Ovary (tissue), 9 donors: ENCODE results near the gene DEF6. TPM values are rescaled to one million over a fixed set of nuclear protein-coding genes. Genes with fewer than 3 reads are reported as not detected.

Source experiments
- DNase-seq, 5 donors: peaks; one replicate each; pipeline ENCODE4 v3.0.0-alpha.2; 2019 to 2020
- H3K27ac ChIP-seq, 2 donors: fragments of 200-600 bp; one replicate each; pipeline versions ENCODE4 v1.5.1 to v1.8.0; 2019 to 2022
- H3K27me3 ChIP-seq: fragments of 200-600 bp; one replicate; pipeline ENCODE4 v1.8.0; 2022
- H3K36me3 ChIP-seq: fragments of 200-600 bp; sonication (generic); one replicate; pipeline ENCODE4 v1.5.1; 2019
- H3K4me1 ChIP-seq: one replicate; pipeline ENCODE4 v1.8.1; 2013; ENCODE audit warnings: mild to moderate bottlenecking, moderate library complexity; ENCODE audit not compliant: insufficient read depth
- H3K4me3 ChIP-seq: fragments of 200-600 bp; sonication (generic); one replicate; pipeline ENCODE4 v1.5.1; 2017
- H3K9me3 ChIP-seq, 2 donors: fragments of 200-600 bp in 1 of 2; sonication (generic) in 1 of 2; one replicate each; pipeline versions ENCODE4 v1.5.1 to v1.8.1; 2013 to 2019; ENCODE audit warnings: mild to moderate bottlenecking in 1 of 2, moderate library complexity in 1 of 2
- CTCF ChIP-seq, 3 donors: fragments of 450-650 bp in 2 of 3; fragments of 200-600 bp in 1 of 3; IDR thresholded peaks; one replicate each; pipeline versions ENCODE4 v1.5.1 to v1.8.0; 2016 to 2022; ENCODE audit warnings: antibody characterized with exemption in 3 of 3, mild to moderate bottlenecking in 1 of 3
- EP300 ChIP-seq: sonication (generic); formaldehyde crosslinking; IDR thresholded peaks from one replicate; pipeline ENCODE4 v1.6.1; 2017; ENCODE audit warnings: antibody characterized with exemption
- POLR2A ChIP-seq: fragments of 450-650 bp; IDR thresholded peaks from one replicate; pipeline ENCODE4 v1.6.1; 2017; ENCODE audit warnings: antibody characterized with exemption, mild to moderate bottlenecking, moderate library complexity
- WGBS, 3 donors: extraction: QIAGEN DNeasy Blood & Tissue Kit in 1 of 3; methylation state at CpG; one replicate each; pipeline versions ENCODE4 v1.1.5 to v1.1.7; 2013 to 2017; 5-methylcytosine and 5-hydroxymethylcytosine counted together
- intact Hi-C, 4 donors: fragments of 100-400 bp; cut with DNase I; formaldehyde crosslinking; loops; one replicate each; pipeline versions ENCODE4 v1.11.0 to v1.15.1; 2022 to 2023
- polyA plus RNA-seq, 2 donors: library from polyadenylated mRNA; stranded (reverse); fragments of 200-250 nt in 1 of 2; fragments of 350-450 nt in 1 of 2; fragmentation: Illumina TruSeq in 1 of 2; extraction: RNeasy Lipid Tissue Mini Kit (QIAGEN cat#74804) in 1 of 2; gene quantifications; one replicate each; pipeline ENCODE4 v1.2.3, GENCODE V29; 2013 to 2014
- total RNA-seq, 7 donors: library from RNA; depleted of rRNA in 2 of 7; stranded (reverse); fragments of >200 nt in 2 of 7; fragmentation: NEBNext Ultra II Directional in 3 of 7; extraction: Animal tissue kit (Norgen Biotek cat#: 25700) in 3 of 7; gene quantifications; one replicate each; pipeline versions ENCODE4 v1.1.0 to v1.2.4, GENCODE V29; 2016 to 2023
- donor health status: DM: no; HTN: no; CAD: no; lungs with moderate emphysema.
- donor health status: DM: no; HTN: no; CAD: no.
- donor health status: Bipolar disorder and iron deficiency.
- donor health status: DM: yes; HTN: yes; CAD: no.
- donor health status: DM: no; HTN: no; CAD: no.
- donor health status: DM: yes; HTN: yes; CAD: no.

DEF6 gene
- total and polyA plus RNA-seq, 9 donors = 1.5 to 6.6 (median 2.9) TPM

- TF ChIP-seq CTCF (IDR thresholded peaks at IDR 0.05) (peak in 2 of 3 donors; percentile 25 to 75), EP300 (no peak), POLR2A (peak; percentile 86)
- peaks cover 6% of the 10 kb centered on the region for H3K4me1 ChIP-seq
- intact Hi-C loops = no loop called here
- WGBS, 3 donors = 0 to 1% (median 0%) methylated on average over 38 to 82 of the region's 82 CpGs
- H3K9me3 ChIP-seq = no peaks in the 10 kb centered on the region
- H3K4me3 ChIP-seq = peak within 1 kb of the TSS; percentile 96
- no peaks in the 10 kb centered on the region for H3K36me3 ChIP-seq
- peak; percentile 99 to 100 (median 99) for DNase-seq
- H3K27ac ChIP-seq = peak within 1 kb of the TSS; percentile 98 to 99
- no peaks in the 10 kb centered on the region for H3K27me3 ChIP-seq
These were observed 38.2 kb upstream of the DEF6 start, which contains the start of gene ZNF76 for GRCh38 chr6:35259194-35259947. ZNF76 (plus strand) TSS chr6:35259735; CDS start chr6:35281152, 21,417 bp downstream.

GRCh38 chr6:35259948-35260590 lies 37.5 kb upstream of the DEF6 start:
- H3K27ac ChIP-seq = peak overlapping the region; percentile 98 to 99
- H3K27me3 ChIP-seq = no peaks in the 10 kb centered on the region
- WGBS, 3 donors = 6 to 11% (median 10%) methylated on average over 16 to 23 of the region's 23 CpGs
- peak overlapping the region; percentile 96 for H3K4me3 ChIP-seq
- peaks cover 6% of the 10 kb centered on the region for H3K4me1 ChIP-seq
- H3K36me3 ChIP-seq = no peaks in the 10 kb centered on the region
- DNase-seq = peak; percentile 69 to 84 (median 82)
- H3K9me3 ChIP-seq = no peaks in the 10 kb centered on the region
- intact Hi-C loops = no loop called here
- TF ChIP-seq POLR2A (no peak), CTCF (IDR thresholded peaks at IDR 0.05) (no peak), EP300 (no peak)

- Histone ChIP-seq H3K4me3 (no peak overlapping the region), H3K9me3 (no peaks in the 10 kb centered on the region), H3K27ac (peak overlapping the region; percentile 98 to 99), H3K27me3 (no peaks in the 10 kb centered on the region), H3K36me3 (no peaks in the 10 kb centered on the region), H3K4me1 (peaks cover 6% of the 10 kb centered on the region)
- 75 to 78% (median 78%) methylated on average over 6 of the region's 6 CpGs for WGBS, 3 donors
- intact Hi-C loops = no loop called here
- TF ChIP-seq EP300 (no peak), POLR2A (no peak), CTCF (IDR thresholded peaks at IDR 0.05) (no peak)
- no peak for DNase-seq
These were observed 36.7 kb upstream of the DEF6 start for GRCh38 chr6:35260591-35261570.

- 31 to 73% (median 61%) methylated on average over 1 to 2 of the region's 2 CpGs for WGBS, 3 donors
- Histone ChIP-seq H3K4me3 (no peak overlapping the region), H3K27ac (no peak overlapping the region), H3K27me3 (no peaks in the 10 kb centered on the region), H3K36me3 (no peaks in the 10 kb centered on the region), H3K9me3 (no peaks in the 10 kb centered on the region), H3K4me1 (peaks cover 6% of the 10 kb centered on the region)
- intact Hi-C loops = no loop called here
- DNase-seq = no peak
- TF ChIP-seq POLR2A (no peak), CTCF (IDR thresholded peaks at IDR 0.05) (no peak), EP300 (no peak)
These were observed 35.0 kb upstream of the DEF6 start for GRCh38 chr6:35262596-35262995.
